Measurements from ENCODE around the gene NENF.

GRCh38 chr1:212432661-212433576 lies at the start of gene NENF:
- TF ChIP-seq CTCF (IDR thresholded peaks at IDR 0.05; ENCODE audit: low read depth, low read length, missing input control) (no peak), TAF1 (conservative IDR thresholded peaks at IDR 0.05) (no peak), RAD21 (IDR thresholded peaks at IDR 0.05) (peak in 1 of 2 donors; percentile 22), ZBTB33 (IDR thresholded peaks at IDR 0.05) (no peak), FOXA1 (IDR thresholded peaks at IDR 0.05) (no peak), SP1 (IDR thresholded peaks at IDR 0.05) (peak; percentile 29), YY1 (IDR thresholded peaks at IDR 0.05) (no peak), NR2F2 (IDR thresholded peaks at IDR 0.05) (no peak), EGR1 (IDR thresholded peaks at IDR 0.05; ENCODE audit: low read depth in 2 of 2) (no peak), GABPA (IDR thresholded peaks at IDR 0.05 in 1 of 2, conservative IDR thresholded peaks at IDR 0.05 in 1 of 2) (no peak)
- TF ChIP-seq, protein P1, sequence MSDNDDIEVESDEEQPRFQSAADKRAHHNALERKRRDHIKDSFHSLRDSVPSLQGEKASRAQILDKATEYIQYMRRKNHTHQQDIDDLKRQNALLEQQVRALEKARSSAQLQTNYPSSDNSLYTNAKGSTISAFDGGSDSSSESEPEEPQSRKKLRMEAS (IDR thresholded peaks at IDR 0.05) = no peak
- TF ChIP-seq, protein P2, sequence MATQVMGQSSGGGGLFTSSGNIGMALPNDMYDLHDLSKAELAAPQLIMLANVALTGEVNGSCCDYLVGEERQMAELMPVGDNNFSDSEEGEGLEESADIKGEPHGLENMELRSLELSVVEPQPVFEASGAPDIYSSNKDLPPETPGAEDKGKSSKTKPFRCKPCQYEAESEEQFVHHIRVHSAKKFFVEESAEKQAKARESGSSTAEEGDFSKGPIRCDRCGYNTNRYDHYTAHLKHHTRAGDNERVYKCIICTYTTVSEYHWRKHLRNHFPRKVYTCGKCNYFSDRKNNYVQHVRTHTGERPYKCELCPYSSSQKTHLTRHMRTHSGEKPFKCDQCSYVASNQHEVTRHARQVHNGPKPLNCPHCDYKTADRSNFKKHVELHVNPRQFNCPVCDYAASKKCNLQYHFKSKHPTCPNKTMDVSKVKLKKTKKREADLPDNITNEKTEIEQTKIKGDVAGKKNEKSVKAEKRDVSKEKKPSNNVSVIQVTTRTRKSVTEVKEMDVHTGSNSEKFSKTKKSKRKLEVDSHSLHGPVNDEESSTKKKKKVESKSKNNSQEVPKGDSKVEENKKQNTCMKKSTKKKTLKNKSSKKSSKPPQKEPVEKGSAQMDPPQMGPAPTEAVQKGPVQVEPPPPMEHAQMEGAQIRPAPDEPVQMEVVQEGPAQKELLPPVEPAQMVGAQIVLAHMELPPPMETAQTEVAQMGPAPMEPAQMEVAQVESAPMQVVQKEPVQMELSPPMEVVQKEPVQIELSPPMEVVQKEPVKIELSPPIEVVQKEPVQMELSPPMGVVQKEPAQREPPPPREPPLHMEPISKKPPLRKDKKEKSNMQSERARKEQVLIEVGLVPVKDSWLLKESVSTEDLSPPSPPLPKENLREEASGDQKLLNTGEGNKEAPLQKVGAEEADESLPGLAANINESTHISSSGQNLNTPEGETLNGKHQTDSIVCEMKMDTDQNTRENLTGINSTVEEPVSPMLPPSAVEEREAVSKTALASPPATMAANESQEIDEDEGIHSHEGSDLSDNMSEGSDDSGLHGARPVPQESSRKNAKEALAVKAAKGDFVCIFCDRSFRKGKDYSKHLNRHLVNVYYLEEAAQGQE (IDR thresholded peaks at IDR 0.05) = no peak
- TF ChIP-seq, protein P3, sequence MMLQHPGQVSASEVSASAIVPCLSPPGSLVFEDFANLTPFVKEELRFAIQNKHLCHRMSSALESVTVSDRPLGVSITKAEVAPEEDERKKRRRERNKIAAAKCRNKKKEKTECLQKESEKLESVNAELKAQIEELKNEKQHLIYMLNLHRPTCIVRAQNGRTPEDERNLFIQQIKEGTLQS (IDR thresholded peaks at IDR 0.05) = no peak
